HG03342 (cell line): Measurements from ENCODE around the gene SLCO4A1.

ENCODE experiments used
- ATAC-seq: cut with Tn5 transposase; IDR thresholded peaks from one replicate; pipeline ENCODE4 v1.9.1; 2021; ENCODE audit warnings: mild to moderate bottlenecking, moderate library complexity; ENCODE audit not compliant: unreplicated experiment

SLCO4A1 gene

GRCh38 chr20:62710221-62710885 lies 68.0 kb downstream of the SLCO4A1 start:
- ATAC-seq = no peak

GRCh38 chr20:62710886-62711702 lies 68.8 kb downstream of the SLCO4A1 start:
- no peak for ATAC-seq

GRCh38 chr20:62711703-62712101 lies 69.4 kb downstream of the SLCO4A1 start:
- ATAC-seq = no peak

GRCh38 chr20:62712606-62713005 lies 70.3 kb downstream of the SLCO4A1 start:
- no peak for ATAC-seq

- ATAC-seq = no peak
Observed at GRCh38 chr20:62714006-62714405, 71.7 kb downstream of the SLCO4A1 start.

GRCh38 chr20:62714799-62715198 lies 72.5 kb downstream of the SLCO4A1 start:
- no peak for ATAC-seq

- no peak for ATAC-seq
Observed at GRCh38 chr20:62715201-62715600, 72.9 kb downstream of the SLCO4A1 start.

- no peak for ATAC-seq
Observed at GRCh38 chr20:62716198-62716940, 74.1 kb downstream of the SLCO4A1 start.

- no peak for ATAC-seq
Observed at GRCh38 chr20:62716941-62717310, 74.6 kb downstream of the SLCO4A1 start.

- no peak for ATAC-seq
Observed at GRCh38 chr20:62717933-62718332, 75.6 kb downstream of the SLCO4A1 start.

- ATAC-seq = no peak
Observed at GRCh38 chr20:62718546-62718945, 76.2 kb downstream of the SLCO4A1 start.

- ATAC-seq = no peak
Observed at GRCh38 chr20:62719250-62719935, 77.1 kb downstream of the SLCO4A1 start.
